ENCODE data around the gene LIPJ.

Gene LIPJ

GRCh38 chr10:88586462-88586861 lies at the start of gene LIPJ:
Gene LIPJ (plus strand): TSS chr10:88586762. CDS start chr10:88590688, 3,926 bp downstream.
- no peak for DNase-seq (ENCODE audit: extremely low spot score, insufficient read length, low read depth)

GRCh38 chr10:88537322-88537721 lies 49.2 kb upstream of the LIPJ start:
- no peak for DNase-seq (ENCODE audit: extremely low spot score, insufficient read length, low read depth)
- no peak for FAIRE-seq

More at GRCh38 chr10:88586462-88586861, at the start of gene LIPJ:
- no peak for FAIRE-seq

GRCh38 chr10:88538048-88538447 lies 48.5 kb upstream of the LIPJ start:
- FAIRE-seq (no peak), DNase-seq (ENCODE audit: extremely low spot score, insufficient read length, low read depth) (no peak)

- FAIRE-seq (no peak), DNase-seq (ENCODE audit: extremely low spot score, insufficient read length, low read depth) (no peak)
These were observed 46.2 kb upstream of the LIPJ start for GRCh38 chr10:88540351-88540750.

- no peak for DNase-seq (ENCODE audit: extremely low spot score, insufficient read length, low read depth)
- no peak for FAIRE-seq
These were observed 45.4 kb upstream of the LIPJ start for GRCh38 chr10:88541116-88541626.

- DNase-seq (ENCODE audit: extremely low spot score, insufficient read length, low read depth) = no peak
- no peak for FAIRE-seq
These were observed 44.0 kb upstream of the LIPJ start for GRCh38 chr10:88542522-88542921.

GRCh38 chr10:88544140-88544870 lies 42.3 kb upstream of the LIPJ start:
- peak; percentile 48 for FAIRE-seq

GRCh38 chr10:88545359-88545758 lies 41.2 kb upstream of the LIPJ start:
- FAIRE-seq (no peak), DNase-seq (ENCODE audit: extremely low spot score, insufficient read length, low read depth) (no peak)

More at GRCh38 chr10:88544140-88544870, 42.3 kb upstream of the LIPJ start:
- no peak for DNase-seq (ENCODE audit: extremely low spot score, insufficient read length, low read depth)

- no peak for DNase-seq (ENCODE audit: extremely low spot score, insufficient read length, low read depth)
- no peak for FAIRE-seq
These were observed 40.1 kb upstream of the LIPJ start for GRCh38 chr10:88546497-88546896.

- FAIRE-seq (no peak), DNase-seq (ENCODE audit: extremely low spot score, insufficient read length, low read depth) (no peak)
These were observed 35.3 kb upstream of the LIPJ start for GRCh38 chr10:88551246-88551645.

GRCh38 chr10:88553116-88553752 lies 33.3 kb upstream of the LIPJ start:
- peak; percentile 95 for FAIRE-seq

GRCh38 chr10:88555190-88555908 lies 31.2 kb upstream of the LIPJ start:
- FAIRE-seq = peak; percentile 15
- DNase-seq (ENCODE audit: extremely low spot score, insufficient read length, low read depth) = no peak

More at GRCh38 chr10:88553116-88553752, 33.3 kb upstream of the LIPJ start:
- DNase-seq (ENCODE audit: extremely low spot score, insufficient read length, low read depth) = peak; percentile 49

GRCh38 chr10:88557256-88557655 lies 29.3 kb upstream of the LIPJ start:
- FAIRE-seq (no peak), DNase-seq (ENCODE audit: extremely low spot score, insufficient read length, low read depth) (no peak)

GRCh38 chr10:88557658-88558057 lies 28.9 kb upstream of the LIPJ start:
- no peak for FAIRE-seq
- no peak for DNase-seq (ENCODE audit: extremely low spot score, insufficient read length, low read depth)

- FAIRE-seq = no peak
- no peak for DNase-seq (ENCODE audit: extremely low spot score, insufficient read length, low read depth)
These were observed 24.4 kb upstream of the LIPJ start for GRCh38 chr10:88562152-88562551.

GRCh38 chr10:88565072-88565471 lies 21.5 kb upstream of the LIPJ start:
- FAIRE-seq (peak; percentile 68), DNase-seq (ENCODE audit: extremely low spot score, insufficient read length, low read depth) (peak; percentile 17)

GRCh38 chr10:88582411-88582805 lies 4.2 kb upstream of the LIPJ start:
- DNase-seq (ENCODE audit: extremely low spot score, insufficient read length, low read depth) (no peak), FAIRE-seq (peak; percentile 35)

GRCh38 chr10:88582806-88583583 lies 3.6 kb upstream of the LIPJ start, which contains the start of gene RNLS:
Gene RNLS (minus strand): TSS chr10:88583318.
- DNase-seq (ENCODE audit: extremely low spot score, insufficient read length, low read depth) = peak; percentile 30
- peak; percentile 79 for FAIRE-seq

GRCh38 chr10:88583584-88583957 lies 3.0 kb upstream of the LIPJ start:
- no peak for DNase-seq (ENCODE audit: extremely low spot score, insufficient read length, low read depth)
- FAIRE-seq = peak; percentile 33

- no peak for DNase-seq (ENCODE audit: extremely low spot score, insufficient read length, low read depth)
These were observed 5.8 kb downstream of the LIPJ start for GRCh38 chr10:88592381-88592780.

More at GRCh38 chr10:88592381-88592780, 5.8 kb downstream of the LIPJ start:
- FAIRE-seq = no peak

All from GM18507 (cell line).